ENCODE data around the gene ATF2.

The ATF2 gene

GRCh38 chr2:175175320-175175719 lies 7.3 kb upstream of the ATF2 start:
- Histone ChIP-seq H3K27ac (no peak overlapping the region), H3K27me3 (no peaks in the 10 kb centered on the region), H3K36me3 (peaks cover 20% of the 10 kb centered on the region), H3K4me3 (ENCODE audit: low read depth in 1 of 2, low read length in 1 of 2) (no peak overlapping the region), H3K9me3 (no peaks in the 10 kb centered on the region), H3K4me1 (ENCODE audit: control insufficient read depth in 1 of 2, insufficient read depth in 1 of 2, low read depth in 1 of 2, low read length in 1 of 2) (peaks cover 0 to 2% of the 10 kb centered on the region in 2 experiments)
- no peak for TF ChIP-seq CTCF (IDR thresholded peaks at IDR 0.05)

GRCh38 chr2:175170659-175171304 lies 2.8 kb upstream of the ATF2 start:
- TF ChIP-seq CTCF (IDR thresholded peaks at IDR 0.05), result no peak
- no peaks in the 10 kb centered on the region for H3K36me3 ChIP-seq
- H3K4me3 ChIP-seq (ENCODE audit: low read depth in 1 of 2, low read length in 1 of 2), result no peak overlapping the region
- H3K4me1 ChIP-seq (ENCODE audit: control insufficient read depth in 1 of 2, insufficient read depth in 1 of 2, low read depth in 1 of 2, low read length in 1 of 2), result peaks cover 20 to 24% of the 10 kb centered on the region in 2 experiments
- no peaks in the 10 kb centered on the region for H3K27me3 ChIP-seq
- no peak overlapping the region for H3K27ac ChIP-seq
- H3K9me3 ChIP-seq, result no peaks in the 10 kb centered on the region

GRCh38 chr2:175169191-175169590 lies 1.2 kb upstream of the ATF2 start:
- Histone ChIP-seq H3K4me1 (ENCODE audit: control insufficient read depth in 1 of 2, insufficient read depth in 1 of 2, low read depth in 1 of 2, low read length in 1 of 2) (peaks cover 20 to 24% of the 10 kb centered on the region in 2 experiments), H3K27ac (no peak overlapping the region), H3K4me3 (ENCODE audit: low read depth in 1 of 2, low read length in 1 of 2) (peak overlapping the region in 1 of 2 experiments; percentile 96), H3K9me3 (no peaks in the 10 kb centered on the region), H3K36me3 (no peaks in the 10 kb centered on the region), H3K27me3 (no peaks in the 10 kb centered on the region)
- no peak for TF ChIP-seq CTCF (IDR thresholded peaks at IDR 0.05)

- Histone ChIP-seq H3K4me1 (ENCODE audit: control insufficient read depth in 1 of 2, insufficient read depth in 1 of 2, low read depth in 1 of 2, low read length in 1 of 2) (peaks cover 20 to 24% of the 10 kb centered on the region in 2 experiments), H3K4me3 (ENCODE audit: low read depth in 1 of 2, low read length in 1 of 2) (peak overlapping the region; percentile 96 to 98), H3K27ac (peak overlapping the region; percentile 97), H3K27me3 (no peaks in the 10 kb centered on the region), H3K9me3 (no peaks in the 10 kb centered on the region), H3K36me3 (no peaks in the 10 kb centered on the region)
- no peak for TF ChIP-seq CTCF (IDR thresholded peaks at IDR 0.05)
Measured at GRCh38 chr2:175168564-175168945, 552 bp upstream of the ATF2 start.

- no peaks in the 10 kb centered on the region for H3K27me3 ChIP-seq
- no peak for TF ChIP-seq CTCF (IDR thresholded peaks at IDR 0.05)
Measured at GRCh38 chr2:175167076-175167791, 769 bp downstream of the ATF2 start.

More at GRCh38 chr2:175167076-175167791, 769 bp downstream of the ATF2 start:
- H3K27ac ChIP-seq, result peak overlapping the region; percentile 97
- H3K4me3 ChIP-seq (ENCODE audit: low read depth in 1 of 2, low read length in 1 of 2), result peak overlapping the region; percentile 96 to 98
- peaks cover 20 to 24% of the 10 kb centered on the region in 2 experiments for H3K4me1 ChIP-seq (ENCODE audit: control insufficient read depth in 1 of 2, insufficient read depth in 1 of 2, low read depth in 1 of 2, low read length in 1 of 2)
- no peaks in the 10 kb centered on the region for H3K9me3 ChIP-seq
- no peaks in the 10 kb centered on the region for H3K36me3 ChIP-seq
